Ovary (tissue), 9 donors: ENCODE measurements around the gene LTB4R. TPM values are rescaled to one million over a fixed set of nuclear protein-coding genes. Genes with fewer than 3 reads are reported as not detected.

Experiments used
- DNase-seq, 5 donors: peaks; one replicate each; pipeline ENCODE4 v3.0.0-alpha.2; 2019 to 2020
- H3K27ac ChIP-seq, 2 donors: fragments of 200-600 bp; one replicate each; pipeline versions ENCODE4 v1.5.1 to v1.8.0; 2019 to 2022
- H3K27me3 ChIP-seq: fragments of 200-600 bp; one replicate; pipeline ENCODE4 v1.8.0; 2022
- H3K36me3 ChIP-seq: fragments of 200-600 bp; sonication (generic); one replicate; pipeline ENCODE4 v1.5.1; 2019
- H3K4me1 ChIP-seq: one replicate; pipeline ENCODE4 v1.8.1; 2013; ENCODE audit warnings: mild to moderate bottlenecking, moderate library complexity; ENCODE audit not compliant: insufficient read depth
- H3K4me3 ChIP-seq: fragments of 200-600 bp; sonication (generic); one replicate; pipeline ENCODE4 v1.5.1; 2017
- H3K9me3 ChIP-seq, 2 donors: fragments of 200-600 bp in 1 of 2; sonication (generic) in 1 of 2; one replicate each; pipeline versions ENCODE4 v1.5.1 to v1.8.1; 2013 to 2019; ENCODE audit warnings: mild to moderate bottlenecking in 1 of 2, moderate library complexity in 1 of 2
- EP300 ChIP-seq: sonication (generic); formaldehyde crosslinking; IDR thresholded peaks from one replicate; pipeline ENCODE4 v1.6.1; 2017; ENCODE audit warnings: antibody characterized with exemption
- POLR2A ChIP-seq: fragments of 450-650 bp; IDR thresholded peaks from one replicate; pipeline ENCODE4 v1.6.1; 2017; ENCODE audit warnings: antibody characterized with exemption, mild to moderate bottlenecking, moderate library complexity
- WGBS, 3 donors: extraction: QIAGEN DNeasy Blood & Tissue Kit in 1 of 3; methylation state at CpG; one replicate each; pipeline versions ENCODE4 v1.1.5 to v1.1.7; 2013 to 2017; 5-methylcytosine and 5-hydroxymethylcytosine counted together
- intact Hi-C, 4 donors: fragments of 100-400 bp; cut with DNase I; formaldehyde crosslinking; loops; one replicate each; pipeline versions ENCODE4 v1.11.0 to v1.15.1; 2022 to 2023
- polyA plus RNA-seq, 2 donors: library from polyadenylated mRNA; stranded (reverse); fragments of 200-250 nt in 1 of 2; fragments of 350-450 nt in 1 of 2; fragmentation: Illumina TruSeq in 1 of 2; extraction: RNeasy Lipid Tissue Mini Kit (QIAGEN cat#74804) in 1 of 2; gene quantifications; one replicate each; pipeline ENCODE4 v1.2.3, GENCODE V29; 2013 to 2014
- total RNA-seq, 7 donors: library from RNA; depleted of rRNA in 2 of 7; stranded (reverse); fragments of >200 nt in 2 of 7; fragmentation: NEBNext Ultra II Directional in 3 of 7; extraction: Animal tissue kit (Norgen Biotek cat#: 25700) in 3 of 7; gene quantifications; one replicate each; pipeline versions ENCODE4 v1.1.0 to v1.2.4, GENCODE V29; 2016 to 2023
- TF ChIP-seq, protein P1 (sequence below), 3 donors: fragments of 450-650 bp in 2 of 3; fragments of 200-600 bp in 1 of 3; IDR thresholded peaks; one replicate each; pipeline versions ENCODE4 v1.5.1 to v1.8.0; 2016 to 2022; ENCODE audit warnings: antibody characterized with exemption in 3 of 3, mild to moderate bottlenecking in 1 of 3
- donor health status: DM: no; HTN: no; CAD: no; lungs with moderate emphysema.
- donor health status: DM: no; HTN: no; CAD: no.
- donor health status: Bipolar disorder and iron deficiency.
- donor health status: DM: yes; HTN: yes; CAD: no.
- donor health status: DM: no; HTN: no; CAD: no.
- donor health status: DM: yes; HTN: yes; CAD: no.

The LTB4R gene
- total and polyA plus RNA-seq, 9 donors = 2.9 to 9.4 (median 7.6) TPM

DNA sequence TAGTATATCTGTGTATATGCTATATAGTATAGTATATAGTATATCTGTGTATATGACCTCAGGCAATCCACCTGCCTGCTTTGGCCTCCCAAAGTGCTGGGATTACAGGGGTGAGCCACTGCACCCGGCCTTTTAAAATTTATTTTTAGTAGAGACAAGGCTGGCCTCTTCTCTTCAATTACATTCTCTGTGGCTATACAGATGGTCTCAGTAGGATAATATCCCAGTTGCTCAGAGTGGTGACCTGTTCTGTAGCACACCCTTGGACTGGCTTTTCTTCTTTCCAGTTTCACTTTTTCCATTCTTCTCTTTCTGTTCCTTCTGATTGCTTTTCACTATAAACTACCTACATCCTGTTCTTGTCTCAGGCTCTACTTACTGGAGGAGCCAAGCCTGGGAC, 53.5 kb downstream of the LTB4R start:
- Histone ChIP-seq H3K9me3 (no peaks in the 10 kb centered on the region), H3K4me3 (no peak overlapping the region), H3K27ac (peak overlapping the region in 1 of 2 donors; percentile 93), H3K27me3 (no peaks in the 10 kb centered on the region), H3K36me3 (no peaks in the 10 kb centered on the region), H3K4me1 (peaks cover 4% of the 10 kb centered on the region)
- TF ChIP-seq, protein P1, sequence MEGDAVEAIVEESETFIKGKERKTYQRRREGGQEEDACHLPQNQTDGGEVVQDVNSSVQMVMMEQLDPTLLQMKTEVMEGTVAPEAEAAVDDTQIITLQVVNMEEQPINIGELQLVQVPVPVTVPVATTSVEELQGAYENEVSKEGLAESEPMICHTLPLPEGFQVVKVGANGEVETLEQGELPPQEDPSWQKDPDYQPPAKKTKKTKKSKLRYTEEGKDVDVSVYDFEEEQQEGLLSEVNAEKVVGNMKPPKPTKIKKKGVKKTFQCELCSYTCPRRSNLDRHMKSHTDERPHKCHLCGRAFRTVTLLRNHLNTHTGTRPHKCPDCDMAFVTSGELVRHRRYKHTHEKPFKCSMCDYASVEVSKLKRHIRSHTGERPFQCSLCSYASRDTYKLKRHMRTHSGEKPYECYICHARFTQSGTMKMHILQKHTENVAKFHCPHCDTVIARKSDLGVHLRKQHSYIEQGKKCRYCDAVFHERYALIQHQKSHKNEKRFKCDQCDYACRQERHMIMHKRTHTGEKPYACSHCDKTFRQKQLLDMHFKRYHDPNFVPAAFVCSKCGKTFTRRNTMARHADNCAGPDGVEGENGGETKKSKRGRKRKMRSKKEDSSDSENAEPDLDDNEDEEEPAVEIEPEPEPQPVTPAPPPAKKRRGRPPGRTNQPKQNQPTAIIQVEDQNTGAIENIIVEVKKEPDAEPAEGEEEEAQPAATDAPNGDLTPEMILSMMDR (IDR thresholded peaks at IDR 0.05) = no peak
- no peak for TF ChIP-seq POLR2A
- TF ChIP-seq EP300 = no peak
- no peak for DNase-seq
- WGBS, 3 donors = 46 to 64% (median 49%) methylated on average over 1 of the region's 1 CpG
- intact Hi-C loops = loop anchor here (1.0 to 10.0 kb wide), 4 partner anchors 37 to 220 kb away; partner anchors contain the start of genes EMC9 (in 1 of the 4), PSME2 (in 1 of the 4) and RNF31 (in 1 of the 4)

DNA sequence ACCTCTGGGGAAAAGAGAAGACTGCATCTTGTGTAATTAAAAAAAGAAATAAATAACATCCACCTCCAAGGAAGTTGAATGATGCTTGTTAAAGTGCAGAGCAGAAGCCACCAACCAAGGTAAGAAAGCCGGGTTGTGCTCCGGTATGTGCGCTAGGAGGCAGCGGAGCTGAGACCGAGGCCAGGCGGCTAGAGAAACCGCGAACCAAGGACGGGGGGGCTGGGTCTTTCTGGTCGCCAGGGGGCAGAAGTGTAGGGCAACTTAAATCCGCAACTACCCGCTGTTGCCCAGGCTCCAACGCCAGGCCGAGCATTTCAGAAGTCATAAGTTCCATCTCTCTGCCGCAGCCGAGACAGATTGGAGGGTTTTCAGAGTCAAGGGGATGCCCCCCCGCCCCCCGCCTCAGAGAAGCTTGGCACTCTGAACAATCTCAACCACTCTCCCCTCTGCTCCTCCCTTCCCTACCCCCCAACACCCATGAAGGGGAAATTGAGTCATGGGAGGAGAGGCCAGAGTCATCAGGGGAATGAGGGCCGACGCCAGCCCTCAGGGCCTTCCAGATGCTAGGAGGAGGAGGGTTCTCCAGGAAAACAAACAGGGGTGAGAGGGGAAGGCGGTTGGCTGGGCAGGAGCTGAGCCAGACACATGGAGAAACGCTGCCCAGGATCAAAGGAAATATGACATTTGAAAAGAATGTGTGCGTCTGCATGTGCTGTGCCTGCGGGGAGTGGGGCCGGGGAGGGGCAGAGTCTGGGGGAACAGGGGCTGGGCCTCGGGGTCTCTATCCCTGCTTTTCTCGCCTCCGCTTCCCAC, 54.5 kb downstream of the LTB4R start:
- H3K27ac ChIP-seq = peak overlapping the region; percentile 93 to 96
- H3K27me3 ChIP-seq = no peaks in the 10 kb centered on the region
- peak; percentile 87 to 92 (median 90) for DNase-seq
- H3K36me3 ChIP-seq = no peaks in the 10 kb centered on the region
- H3K4me1 ChIP-seq = peaks cover 4% of the 10 kb centered on the region
- peak; percentile 13 for TF ChIP-seq POLR2A
- no peak for TF ChIP-seq EP300
- TF ChIP-seq, protein P1 (IDR thresholded peaks at IDR 0.05) = peak; percentile 73 to 94 (median 92)
- H3K4me3 ChIP-seq = peak overlapping the region; percentile 71
- H3K9me3 ChIP-seq = no peaks in the 10 kb centered on the region
- intact Hi-C loops = loop anchor here (1.0 to 10.0 kb wide), 4 partner anchors 36 to 221 kb away; partner anchors contain the start of genes EMC9 (in 1 of the 4), PSME2 (in 1 of the 4) and RNF31 (in 1 of the 4)
- 1 to 2% (median 2%) methylated on average over 28 of the region's 28 CpGs for WGBS, 3 donors

DNA sequence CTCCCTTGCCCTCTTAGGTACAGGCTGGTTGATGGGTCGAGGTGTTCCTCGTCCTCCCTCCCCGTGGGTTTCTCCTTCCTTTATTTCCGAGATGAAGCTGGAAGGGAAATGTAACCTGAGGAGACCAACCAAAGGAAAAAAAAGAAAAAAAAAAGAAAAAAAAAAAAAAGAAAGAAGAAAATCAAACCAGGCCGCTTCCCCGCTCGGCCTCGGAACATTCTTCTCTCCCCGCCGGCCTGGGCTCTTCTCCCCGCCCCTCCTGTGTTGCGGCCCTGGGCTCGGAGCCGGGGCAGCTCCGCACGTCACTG, 55.1 kb downstream of the LTB4R start:
- no peak for TF ChIP-seq EP300
- no peak for TF ChIP-seq POLR2A
- TF ChIP-seq, protein P1 (IDR thresholded peaks at IDR 0.05) = no peak
- intact Hi-C loops = loop anchor here (2.0 to 10.0 kb wide), 3 partner anchors 36 to 222 kb away; partner anchors contain the start of genes EMC9 (in 1 of the 4), PSME2 (in 1 of the 4) and RNF31 (in 1 of the 4)
- DNase-seq = no peak
- 0 to 1% (median 1%) methylated on average over 16 of the region's 16 CpGs for WGBS, 3 donors
- peaks cover 4% of the 10 kb centered on the region for H3K4me1 ChIP-seq
- peak overlapping the region; percentile 71 for H3K4me3 ChIP-seq
- H3K36me3 ChIP-seq = no peaks in the 10 kb centered on the region
- H3K27ac ChIP-seq = peak overlapping the region; percentile 93 to 96
- no peaks in the 10 kb centered on the region for H3K27me3 ChIP-seq
- no peaks in the 10 kb centered on the region for H3K9me3 ChIP-seq

DNA sequence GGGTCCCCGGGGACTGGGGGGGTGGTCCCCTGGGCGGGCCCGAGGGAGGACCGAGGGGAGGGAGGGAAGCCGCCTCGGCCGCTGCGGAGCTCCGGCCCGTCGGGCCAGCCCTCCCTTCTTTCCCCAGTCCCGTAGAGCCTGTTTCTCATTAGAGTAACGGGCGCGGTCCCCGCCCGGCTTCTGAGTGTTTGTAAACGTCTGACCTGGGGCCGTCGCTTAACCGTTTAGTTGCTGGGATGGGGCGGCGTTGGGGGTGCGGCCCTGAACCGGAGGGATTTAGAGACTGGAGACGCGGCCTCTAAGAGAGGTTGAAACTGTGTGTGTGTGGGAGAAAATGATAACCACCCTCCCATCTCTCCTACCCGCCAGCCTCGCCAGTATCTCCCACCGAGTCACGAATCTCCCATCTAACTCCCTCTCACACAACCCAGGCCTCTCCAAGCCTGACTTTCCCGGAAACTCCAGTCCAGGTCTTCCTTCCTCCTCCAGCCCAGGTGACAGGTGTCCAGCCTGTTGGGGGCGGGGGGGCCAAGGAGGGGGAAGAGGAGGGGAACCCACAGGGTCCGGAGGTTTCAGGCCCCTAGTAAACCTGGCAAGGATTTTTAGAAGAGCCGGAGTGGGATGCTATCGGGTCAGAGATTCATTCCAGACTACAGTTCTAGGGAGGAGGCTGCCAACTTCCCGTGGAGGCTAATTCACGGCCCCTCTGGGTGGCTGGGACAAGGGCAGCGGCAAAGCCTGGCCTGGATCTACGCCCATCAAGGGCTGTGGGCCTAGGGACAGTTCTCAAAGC, 55.6 kb downstream of the LTB4R start:
- H3K27ac ChIP-seq = peak overlapping the region; percentile 93 to 96
- H3K9me3 ChIP-seq = no peaks in the 10 kb centered on the region
- TF ChIP-seq, protein P1 (IDR thresholded peaks at IDR 0.05) = no peak
- peak; percentile 73 for TF ChIP-seq EP300
- peak; percentile 79 for TF ChIP-seq POLR2A
- intact Hi-C loops = loop anchor here (2.0 to 10.0 kb wide), 3 partner anchors 35 to 222 kb away; partner anchors contain the start of genes EMC9 (in 1 of the 4), PSME2 (in 1 of the 4) and RNF31 (in 1 of the 4)
- no peaks in the 10 kb centered on the region for H3K27me3 ChIP-seq
- DNase-seq = peak; percentile 95 to 97 (median 97)
- 0 to 1% (median 0%) methylated on average over 35 to 40 of the region's 40 CpGs for WGBS, 3 donors
- peaks cover 4% of the 10 kb centered on the region for H3K4me1 ChIP-seq
- H3K4me3 ChIP-seq = peak overlapping the region; percentile 71
- no peaks in the 10 kb centered on the region for H3K36me3 ChIP-seq
